ENCODE measurements around the gene TRAPPC10. TPM values are rescaled to one million over a fixed set of nuclear protein-coding genes. Genes with fewer than 3 reads are reported as not detected.

The TRAPPC10 gene
- total RNA-seq, 3 donors from 2014 or later (not counting 1 experiment from before 2014, with no cell fraction given): 187 to 232 (median 213) TPM

- H3K9me3 Mint-ChIP-seq: no peaks in the 10 kb centered on the region
- H3K27ac Mint-ChIP-seq: no peak overlapping the region
- H3K27me3 ChIP-seq (ENCODE audit: control insufficient read depth, insufficient read depth, low read length): no peaks in the 10 kb centered on the region
- WGBS (ENCODE audit: insufficient coverage): 92% methylated on average over 15 of the region's 15 CpGs
- H3K9me3 ChIP-seq (ENCODE audit: control insufficient read depth, insufficient read depth, low read length): no peaks in the 10 kb centered on the region
- H3K4me3 Mint-ChIP-seq: no peak overlapping the region
- no peak for TF ChIP-seq CTCF (IDR thresholded peaks at IDR 0.05)
- no peaks in the 10 kb centered on the region for H3K4me1 Mint-ChIP-seq
- H3K27me3 Mint-ChIP-seq (ENCODE audit: low read depth in 2 of 2): no peaks in the 10 kb centered on the region
- H3K27ac ChIP-seq (ENCODE audit: low read length): no peak overlapping the region
- peaks cover 21% of the 10 kb centered on the region for H3K36me3 ChIP-seq (ENCODE audit: control insufficient read depth, insufficient read depth, low read length)
- no peaks in the 10 kb centered on the region for H3K4me1 ChIP-seq (ENCODE audit: control insufficient read depth, insufficient read depth, low read length)
- ATAC-seq (no peak), DNase-seq (no peak)
- no peak overlapping the region for H3K4me3 ChIP-seq (ENCODE audit: low read length)
- H3K36me3 Mint-ChIP-seq: no peaks in the 10 kb centered on the region
- intact Hi-C loops (cut with micrococcal nuclease): no loop called here
Observed at GRCh38 chr21:43967981-43968380, 44.1 kb upstream of the TRAPPC10 start.

GRCh38 chr21:43968410-43969114, 43.5 kb upstream of the TRAPPC10 start:
- Mint-ChIP-seq H3K36me3 (no peaks in the 10 kb centered on the region), H3K27me3 (ENCODE audit: low read depth in 2 of 2) (no peaks in the 10 kb centered on the region), H3K27ac (no peak overlapping the region), H3K4me1 (no peaks in the 10 kb centered on the region), H3K4me3 (no peak overlapping the region), H3K9me3 (no peaks in the 10 kb centered on the region)
- Histone ChIP-seq H3K4me3 (ENCODE audit: low read length) (no peak overlapping the region), H3K36me3 (ENCODE audit: control insufficient read depth, insufficient read depth, low read length) (peaks cover 21% of the 10 kb centered on the region), H3K27ac (ENCODE audit: low read length) (no peak overlapping the region), H3K9me3 (ENCODE audit: control insufficient read depth, insufficient read depth, low read length) (no peaks in the 10 kb centered on the region), H3K4me1 (ENCODE audit: control insufficient read depth, insufficient read depth, low read length) (no peaks in the 10 kb centered on the region), H3K27me3 (ENCODE audit: control insufficient read depth, insufficient read depth, low read length) (no peaks in the 10 kb centered on the region)
- no peak for ATAC-seq
- DNase-seq: no peak
- 97% methylated on average over 19 of the region's 19 CpGs for WGBS (ENCODE audit: insufficient coverage)
- TF ChIP-seq CTCF (IDR thresholded peaks at IDR 0.05): no peak
- intact Hi-C loops (cut with micrococcal nuclease): no loop called here

GRCh38 chr21:43969115-43969444, 43.0 kb upstream of the TRAPPC10 start:
- DNase-seq (no peak), ATAC-seq (no peak)
- Histone ChIP-seq H3K36me3 (ENCODE audit: control insufficient read depth, insufficient read depth, low read length) (peaks cover 21% of the 10 kb centered on the region), H3K27me3 (ENCODE audit: control insufficient read depth, insufficient read depth, low read length) (no peaks in the 10 kb centered on the region), H3K27ac (ENCODE audit: low read length) (no peak overlapping the region), H3K4me3 (ENCODE audit: low read length) (no peak overlapping the region), H3K9me3 (ENCODE audit: control insufficient read depth, insufficient read depth, low read length) (no peaks in the 10 kb centered on the region), H3K4me1 (ENCODE audit: control insufficient read depth, insufficient read depth, low read length) (no peaks in the 10 kb centered on the region)
- no peaks in the 10 kb centered on the region for H3K9me3 Mint-ChIP-seq
- intact Hi-C loops (cut with micrococcal nuclease): no loop called here
- H3K27ac Mint-ChIP-seq: no peak overlapping the region
- 97% methylated on average over 17 of the region's 17 CpGs for WGBS (ENCODE audit: insufficient coverage)
- H3K27me3 Mint-ChIP-seq (ENCODE audit: low read depth in 2 of 2): no peaks in the 10 kb centered on the region
- no peaks in the 10 kb centered on the region for H3K36me3 Mint-ChIP-seq
- no peaks in the 10 kb centered on the region for H3K4me1 Mint-ChIP-seq
- H3K4me3 Mint-ChIP-seq: no peak overlapping the region
- no peak for TF ChIP-seq CTCF (IDR thresholded peaks at IDR 0.05)

GRCh38 chr21:43970551-43970950, 41.6 kb upstream of the TRAPPC10 start:
- Mint-ChIP-seq H3K4me1 (peaks cover 8 to 9% of the 10 kb centered on the region in 2 donors), H3K9me3 (no peaks in the 10 kb centered on the region), H3K27ac (no peak overlapping the region), H3K4me3 (no peak overlapping the region), H3K36me3 (no peaks in the 10 kb centered on the region), H3K27me3 (ENCODE audit: low read depth in 2 of 2) (no peaks in the 10 kb centered on the region)
- 97% methylated on average over 16 of the region's 18 CpGs for WGBS (ENCODE audit: insufficient coverage)
- Histone ChIP-seq H3K4me3 (ENCODE audit: low read length) (no peak overlapping the region), H3K4me1 (ENCODE audit: control insufficient read depth, insufficient read depth, low read length) (peaks cover 5% of the 10 kb centered on the region), H3K27me3 (ENCODE audit: control insufficient read depth, insufficient read depth, low read length) (no peaks in the 10 kb centered on the region), H3K27ac (ENCODE audit: low read length) (no peak overlapping the region), H3K36me3 (ENCODE audit: control insufficient read depth, insufficient read depth, low read length) (peaks cover 21% of the 10 kb centered on the region), H3K9me3 (ENCODE audit: control insufficient read depth, insufficient read depth, low read length) (no peaks in the 10 kb centered on the region)
- intact Hi-C loops (cut with micrococcal nuclease): no loop called here
- no peak for TF ChIP-seq CTCF (IDR thresholded peaks at IDR 0.05)
- ATAC-seq: no peak
- DNase-seq: no peak
